DMS79 (cell line): ENCODE measurements around the gene ASF1B.

Experiments
- DNase-seq: peaks from one replicate; lab custom pipeline; 2025; lab: John Stamatoyannopoulos, UW

ASF1B gene

GRCh38 chr19:14107581-14108461, 28.6 kb downstream of the ASF1B start:
- DNase-seq: no peak

GRCh38 chr19:14106840-14107239, 29.5 kb downstream of the ASF1B start:
- no peak for DNase-seq

GRCh38 chr19:14105680-14106079, 30.7 kb downstream of the ASF1B start:
- DNase-seq: no peak

- DNase-seq: no peak
Observed at GRCh38 chr19:14103310-14103709, 33.1 kb downstream of the ASF1B start.

GRCh38 chr19:14102756-14103155, 33.6 kb downstream of the ASF1B start:
- no peak for DNase-seq

- no peak for DNase-seq
Observed at GRCh38 chr19:14102102-14102696, 34.2 kb downstream of the ASF1B start.

GRCh38 chr19:14101003-14101545, 35.3 kb downstream of the ASF1B start:
- no peak for DNase-seq

- DNase-seq: no peak
Observed at GRCh38 chr19:14097532-14098151, 38.7 kb downstream of the ASF1B start.

- DNase-seq: no peak
Observed at GRCh38 chr19:14096272-14096992, 40.0 kb downstream of the ASF1B start.

- no peak for DNase-seq
Observed at GRCh38 chr19:14094854-14095253, 41.5 kb downstream of the ASF1B start.

GRCh38 chr19:14093117-14093823, 43.1 kb downstream of the ASF1B start:
- no peak for DNase-seq

- no peak for DNase-seq
Observed at GRCh38 chr19:14091813-14092462, 44.5 kb downstream of the ASF1B start.

- DNase-seq: no peak
Observed at GRCh38 chr19:14091081-14091812, 45.1 kb downstream of the ASF1B start.

- peak; percentile 29 for DNase-seq
Observed at GRCh38 chr19:14090509-14091080, 45.8 kb downstream of the ASF1B start, which contains the start of gene SAMD1. Gene SAMD1 (minus strand): TSS chr19:14090751.

GRCh38 chr19:14089662-14090508, 46.5 kb downstream of the ASF1B start:
- no peak for DNase-seq

- no peak for DNase-seq
Observed at GRCh38 chr19:14089412-14089661, 47.1 kb downstream of the ASF1B start.

- DNase-seq: no peak
Observed at GRCh38 chr19:14088634-14089411, 47.6 kb downstream of the ASF1B start.

- DNase-seq: no peak
Observed at GRCh38 chr19:14086098-14086497, 50.3 kb downstream of the ASF1B start.
